ENCODE results near the gene SELENOI.
"Not testable (repeated sequence)": the region's sequence is repeated elsewhere in the genome, so short reads cannot be mapped to it uniquely, and the experiment has no call there.

Gene SELENOI

DNA sequence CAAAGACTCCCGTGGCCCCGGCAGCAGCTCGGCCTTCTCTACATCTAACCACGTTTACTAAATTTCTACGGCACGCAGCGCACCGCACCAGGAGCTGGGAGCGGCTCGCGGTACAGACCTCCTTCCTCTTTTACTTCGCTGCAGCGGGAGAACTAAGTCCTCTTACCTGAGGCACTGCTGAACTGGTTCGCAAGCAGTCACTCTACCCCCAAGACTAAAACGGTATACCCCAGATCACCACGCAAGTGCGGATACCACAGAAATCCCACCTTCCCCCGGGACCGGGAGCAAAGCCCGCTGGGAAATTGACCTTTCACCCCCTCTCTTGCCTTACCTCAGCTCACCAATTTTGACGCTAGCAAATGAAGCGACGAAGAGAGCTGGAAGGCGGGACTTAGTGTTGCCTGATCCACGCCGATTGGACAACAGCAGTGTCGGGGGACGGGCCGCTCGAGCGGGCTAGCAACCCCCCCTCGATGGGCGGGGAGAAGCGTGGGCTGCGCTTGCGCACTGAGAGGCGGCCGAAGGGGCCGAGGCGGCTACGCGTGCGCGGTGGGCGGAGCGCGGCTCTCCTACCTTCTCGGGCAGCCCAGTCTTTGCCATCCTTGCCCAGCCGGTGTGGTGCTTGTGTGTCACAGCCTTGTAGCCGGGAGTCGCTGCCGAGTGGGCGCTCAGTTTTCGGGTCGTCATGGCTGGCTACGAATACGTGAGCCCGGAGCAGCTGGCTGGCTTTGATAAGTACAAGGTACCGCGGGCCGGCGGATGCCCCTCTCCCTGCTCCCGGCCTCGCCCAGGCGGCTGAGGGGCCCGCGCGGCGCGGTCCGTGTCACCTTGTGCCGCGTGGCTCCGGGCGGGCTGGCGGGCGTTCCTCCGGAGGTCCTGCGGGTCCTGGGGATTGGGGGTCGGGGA, at the start of gene SELENOI:
TSS of gene SELENOI (plus strand) at position 599 of the 909 bp plus-strand sequence. CDS start at position 689, 90 bp downstream.
- peak; percentile 97 to 99 (median 98) for DNase-seq

DNA sequence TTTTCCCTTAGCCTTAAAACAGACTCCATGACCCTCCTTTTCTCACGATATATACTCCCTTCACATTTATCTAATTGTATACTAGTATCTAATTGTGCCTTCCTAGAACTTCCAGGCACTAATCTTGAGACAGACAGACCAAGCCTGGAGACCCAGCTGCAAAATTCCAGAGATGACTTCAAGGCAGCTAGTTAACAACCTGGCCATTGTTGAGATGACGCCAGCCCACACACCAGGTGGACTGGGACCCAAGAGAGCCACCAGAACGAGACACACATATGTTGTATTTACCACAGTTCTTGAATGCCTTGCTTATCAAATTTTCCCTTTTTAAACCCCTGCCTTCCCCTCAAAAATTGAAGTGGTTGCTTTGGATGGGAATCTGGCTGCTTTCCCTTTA, 48.9 kb upstream of the SELENOI start:
- no peak for DNase-seq

DNA sequence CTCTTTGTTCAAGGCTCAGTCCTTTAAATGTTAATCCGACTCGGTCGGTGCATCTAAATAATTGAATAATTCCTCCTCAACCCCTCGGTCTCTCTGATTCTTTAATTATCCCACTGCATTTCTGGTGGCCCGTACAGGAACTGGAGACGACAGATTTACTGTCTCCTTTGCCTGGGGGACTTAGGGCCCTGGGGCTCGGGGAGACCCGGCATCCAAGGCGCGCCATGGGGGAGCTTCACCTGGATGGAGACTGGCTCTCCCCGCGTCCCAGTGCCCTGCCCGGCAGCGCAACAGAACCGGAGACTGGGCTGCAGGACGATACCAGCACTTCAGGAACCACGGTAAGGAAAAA, 47.7 kb upstream of the SELENOI start:
- DNase-seq = no peak

DNA sequence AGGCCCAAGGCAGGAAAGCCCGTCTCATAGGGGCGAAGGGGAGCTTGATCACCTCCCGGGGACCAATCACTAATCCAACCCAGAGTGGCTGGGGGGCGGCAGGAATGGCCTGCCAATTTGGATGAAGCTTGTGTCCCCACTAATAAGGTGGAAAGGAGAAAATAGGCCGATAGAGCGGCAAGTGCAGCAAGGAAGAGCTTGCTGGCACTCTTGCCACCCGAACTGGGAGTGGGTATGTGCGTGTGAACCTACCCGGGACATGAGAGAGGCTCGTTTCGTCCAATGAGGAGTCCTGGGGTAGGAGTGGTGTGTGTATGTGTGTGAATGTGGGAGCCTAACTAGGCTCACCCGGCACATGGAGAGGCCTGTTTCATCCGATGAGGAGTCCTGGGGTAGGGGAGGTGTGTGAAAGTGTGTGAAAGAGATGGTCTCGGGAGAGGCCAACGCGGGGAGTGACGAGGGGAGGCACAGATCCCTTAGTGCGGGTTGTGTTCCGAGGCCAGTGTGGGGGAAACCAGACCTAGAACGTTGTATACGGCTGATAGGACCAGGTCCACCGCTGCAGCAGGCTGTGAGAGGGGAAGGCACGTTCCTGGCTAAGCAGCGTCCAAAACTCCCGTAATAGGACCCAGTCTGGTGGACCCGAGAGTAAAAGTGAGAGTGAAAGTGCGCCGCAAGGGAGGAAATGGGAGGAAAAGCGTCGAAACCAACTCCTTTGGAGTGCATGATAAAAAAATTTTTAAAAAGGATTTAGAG, 47.1 kb upstream of the SELENOI start:
- peak in 2 of 4 experiments; percentile 23 to 30 for DNase-seq

GRCh38 chr2:26299471-26300101, 46.4 kb upstream of the SELENOI start:
- no peak for DNase-seq

DNA sequence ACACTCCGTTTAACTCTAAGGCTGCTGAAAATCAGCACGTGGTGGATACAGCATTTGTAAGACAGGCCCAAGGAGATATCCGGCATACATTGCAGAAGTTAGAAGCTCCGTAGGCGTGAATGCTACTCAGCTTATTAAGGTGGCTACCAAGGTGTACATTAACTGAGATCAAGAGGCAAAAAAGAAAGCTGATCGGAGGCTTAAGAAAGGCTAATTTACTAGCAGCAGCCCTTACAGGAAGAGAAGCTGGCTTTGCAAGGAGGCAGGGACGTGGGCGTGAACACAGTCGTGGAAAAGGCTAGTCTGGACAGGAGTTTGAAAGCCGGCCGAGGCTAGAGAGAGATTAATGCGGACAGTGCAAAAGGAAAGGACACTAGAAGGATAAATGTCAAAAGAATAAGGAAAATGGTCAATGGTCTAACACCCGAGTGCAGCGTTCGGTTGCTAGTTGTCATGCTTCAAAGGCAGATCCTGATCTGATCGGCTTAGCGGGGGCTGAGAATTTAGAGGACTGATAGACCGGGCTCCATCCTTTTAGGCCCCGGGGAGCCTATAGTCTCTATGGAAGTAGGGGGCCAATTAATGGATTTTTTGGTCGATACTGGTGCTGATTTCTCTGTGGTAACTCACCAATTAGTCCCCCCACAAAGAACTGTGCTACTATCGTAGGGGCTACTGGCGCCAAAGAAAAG, 45.6 kb upstream of the SELENOI start:
- no peak for DNase-seq

DNA sequence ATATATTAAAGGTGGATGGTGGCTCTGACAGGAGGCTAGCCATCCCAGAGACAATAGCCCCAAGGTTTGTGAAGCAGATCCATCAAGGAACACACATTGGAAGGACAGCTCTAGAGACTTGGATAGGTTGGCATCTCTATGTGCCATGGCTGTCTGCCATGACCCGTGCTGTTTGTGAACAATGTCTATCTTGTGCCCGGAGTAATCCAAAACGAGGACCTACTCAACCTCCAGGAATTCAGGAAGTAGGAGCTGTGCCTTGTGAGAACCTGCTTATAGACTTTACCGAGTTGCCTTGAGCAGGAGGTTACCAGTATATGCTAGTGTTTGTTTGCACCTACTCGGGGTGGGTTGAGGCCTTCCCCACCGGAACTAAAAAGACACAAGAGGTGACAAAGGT, 43.1 kb upstream of the SELENOI start:
- no peak for DNase-seq

DNA sequence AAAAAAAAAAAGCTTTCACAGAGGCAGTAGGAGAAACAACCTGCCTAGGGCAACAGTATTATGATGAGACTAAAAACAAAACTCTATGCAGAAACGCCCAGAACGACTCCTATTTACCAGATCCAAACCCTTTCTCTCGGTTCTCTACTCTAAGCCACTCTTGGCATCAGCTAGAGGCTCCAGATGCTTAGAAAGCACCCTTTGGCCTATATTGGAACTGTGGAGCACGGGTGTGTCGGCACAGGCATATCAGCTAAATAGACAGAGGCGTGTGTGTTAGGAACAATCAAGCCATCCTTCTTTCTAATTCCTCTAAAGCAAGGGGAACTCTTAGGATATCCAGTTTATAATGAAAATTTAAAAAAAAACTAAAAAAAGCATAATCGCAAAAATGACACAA, 40.8 kb upstream of the SELENOI start:
- not testable (repeated sequence) for DNase-seq

- DNase-seq = no peak
These were observed 40.4 kb upstream of the SELENOI start for GRCh38 chr2:26305540-26305939.

GRCh38 chr2:26309921-26310320, 36.0 kb upstream of the SELENOI start:
- DNase-seq = no peak

- no peak for DNase-seq
These were observed 33.5 kb upstream of the SELENOI start for GRCh38 chr2:26312471-26312870.

GRCh38 chr2:26313446-26313845, 32.5 kb upstream of the SELENOI start:
- no peak for DNase-seq

DNA sequence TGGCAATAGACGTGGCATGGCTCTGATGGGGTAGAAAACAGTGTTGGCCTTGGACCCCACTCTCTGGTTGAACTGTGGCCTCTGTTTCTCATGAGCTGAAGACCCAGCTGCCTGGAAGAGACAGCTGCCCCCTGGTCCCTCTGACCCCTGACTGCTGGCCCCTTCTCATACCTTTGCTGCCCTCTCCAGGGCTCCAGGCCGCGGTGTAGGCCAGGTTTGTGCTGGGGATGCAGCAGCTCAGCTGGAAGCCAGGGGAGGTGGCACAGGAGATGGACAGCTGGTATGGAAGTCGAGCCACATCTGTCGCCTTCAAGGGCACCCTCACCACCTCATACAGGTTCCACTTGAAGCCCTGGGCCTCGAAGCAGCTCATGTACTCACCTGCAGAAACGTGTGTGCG, 31.7 kb upstream of the SELENOI start:
- DNase-seq = no peak

GRCh38 chr2:26316041-26316440, 29.9 kb upstream of the SELENOI start:
- DNase-seq = no peak

DNA sequence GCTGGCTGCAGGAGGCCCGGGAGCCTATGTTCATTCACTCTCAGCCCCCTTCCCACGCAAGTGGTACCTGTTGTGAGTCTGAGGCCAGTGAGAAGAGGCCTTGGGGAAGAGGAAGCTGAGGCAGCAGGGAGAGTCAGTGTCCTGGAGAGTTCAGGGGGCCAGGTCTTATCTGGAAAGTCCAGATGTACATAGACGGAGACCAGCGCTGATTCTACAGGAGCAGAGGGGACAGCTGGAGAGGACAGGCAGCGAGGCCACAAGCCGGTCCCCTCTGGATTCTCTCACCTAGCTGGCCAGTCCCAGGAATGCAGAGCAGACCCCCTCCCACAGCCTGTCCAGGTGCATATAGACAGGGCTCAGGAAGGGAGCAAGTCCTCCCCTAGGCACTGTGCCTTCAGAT, 29.1 kb upstream of the SELENOI start:
- DNase-seq = no peak

DNA sequence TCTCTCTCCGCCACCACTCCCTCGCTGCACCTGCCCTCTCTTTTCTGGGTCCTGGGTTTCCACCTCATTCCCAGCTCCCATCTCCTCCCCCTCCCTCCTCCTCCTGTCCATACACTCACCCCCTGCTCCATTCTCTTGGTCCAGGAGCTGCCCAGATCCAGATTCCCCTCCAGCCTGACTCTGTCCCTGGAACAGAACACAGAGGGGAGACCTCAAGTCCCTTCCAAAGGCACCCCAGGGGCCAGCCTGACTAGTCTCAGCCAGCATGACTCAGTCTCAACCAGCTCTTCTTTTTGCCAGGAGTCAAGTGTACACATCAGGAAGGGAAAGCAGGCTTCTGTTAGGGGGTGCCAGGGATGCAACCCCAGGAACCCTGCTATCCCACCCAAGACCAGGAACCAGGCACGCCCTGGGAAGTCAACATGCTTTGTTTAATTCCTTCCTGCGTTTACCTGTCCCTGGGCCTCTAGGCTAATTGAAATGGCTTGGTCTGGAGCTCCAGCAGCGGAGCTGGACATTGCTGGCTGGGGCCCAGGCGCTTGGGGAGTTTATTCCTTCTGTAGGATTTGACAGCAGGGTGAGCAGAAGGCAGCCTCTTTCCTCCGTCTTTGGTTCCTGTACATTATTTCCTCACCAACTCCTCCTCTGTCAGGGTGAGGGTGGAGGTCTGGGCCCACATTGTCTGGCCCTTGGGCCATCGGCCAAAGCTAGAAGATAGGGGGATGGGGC, 28.4 kb upstream of the SELENOI start:
- no peak for DNase-seq

- DNase-seq = no peak
These were observed 27.0 kb upstream of the SELENOI start for GRCh38 chr2:26318950-26319349.

DNA sequence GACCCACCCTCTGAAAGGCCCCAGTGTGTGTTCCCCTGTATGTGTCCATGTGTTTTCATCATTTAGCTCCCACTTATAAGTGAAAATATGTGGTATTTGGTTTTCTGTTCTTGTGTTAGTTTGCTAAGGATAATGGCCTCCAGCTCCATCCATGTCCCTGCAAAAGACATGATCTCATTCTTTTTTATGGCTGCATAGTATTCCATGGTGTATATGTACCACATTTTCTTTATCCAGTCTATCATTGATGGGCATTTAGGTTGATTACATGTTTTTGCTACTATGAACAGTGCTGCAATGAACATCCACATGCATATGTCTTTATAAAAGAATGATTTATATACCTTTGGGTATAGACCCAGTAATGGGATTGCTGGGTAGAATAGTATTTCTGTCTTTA, 21.5 kb upstream of the SELENOI start:
- not testable (repeated sequence) for DNase-seq

- no peak for DNase-seq
These were observed 21.0 kb upstream of the SELENOI start for GRCh38 chr2:26324903-26325302.

- no peak for DNase-seq
These were observed 20.1 kb upstream of the SELENOI start for GRCh38 chr2:26325851-26326250.

DNA sequence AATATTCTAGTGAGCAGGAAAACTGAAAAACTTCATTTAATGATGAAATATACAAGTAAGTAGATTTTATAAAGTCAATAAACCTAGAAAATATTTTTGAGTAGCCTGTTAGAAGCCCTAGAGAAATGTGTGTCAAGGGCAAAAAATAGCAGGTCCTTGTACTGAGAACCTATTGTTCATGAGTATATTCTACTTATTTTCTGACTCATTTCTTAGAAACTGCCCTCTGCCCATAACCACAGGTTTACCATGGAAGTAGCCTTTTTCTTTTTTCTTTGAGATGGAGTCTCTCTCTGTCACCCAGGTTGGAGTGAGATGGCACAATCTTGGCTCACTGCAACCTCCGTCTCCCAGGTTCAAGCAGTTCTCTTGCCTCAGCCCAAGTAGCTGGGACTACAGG, 19.4 kb upstream of the SELENOI start:
- no peak for DNase-seq

Data from activated naive CD4-positive, alpha-beta T cell (primary cell).